Stimulated activated CD4-positive, alpha-beta T cell treated with anti-CD3 and anti-CD28 coated beads, Interleukin-2, amount 100 ng/mL, for 4 hours (primary cell): ENCODE results near the gene SKAP1.

Source experiments
- DNase-seq: peaks from one replicate; pipeline ENCODE4 v3.0.0-alpha.2; 2020; ENCODE audit warnings: low read depth

The SKAP1 gene

GRCh38 chr17:48144231-48144630 lies 285.8 kb downstream of the SKAP1 start:
- no peak for DNase-seq

- DNase-seq: no peak
Observed at GRCh38 chr17:48143629-48144028, 286.4 kb downstream of the SKAP1 start.

- no peak for DNase-seq
Observed at GRCh38 chr17:48139944-48140343, 290.1 kb downstream of the SKAP1 start.

GRCh38 chr17:48137656-48138055 lies 292.4 kb downstream of the SKAP1 start:
- no peak for DNase-seq

- no peak for DNase-seq
Observed at GRCh38 chr17:48134912-48135480, 295.0 kb downstream of the SKAP1 start.

- DNase-seq: no peak
Observed at GRCh38 chr17:48132385-48132784, 297.6 kb downstream of the SKAP1 start.

GRCh38 chr17:48131216-48131824 lies 298.7 kb downstream of the SKAP1 start:
- DNase-seq: peak; percentile 48

GRCh38 chr17:48129981-48130380 lies 300.0 kb downstream of the SKAP1 start:
- no peak for DNase-seq

- DNase-seq: no peak
Observed at GRCh38 chr17:48128400-48128799, 301.6 kb downstream of the SKAP1 start.

- DNase-seq: no peak
Observed at GRCh38 chr17:48127371-48128051, 302.5 kb downstream of the SKAP1 start.

GRCh38 chr17:48126532-48126850 lies 303.5 kb downstream of the SKAP1 start:
- no peak for DNase-seq

GRCh38 chr17:48125829-48126531 lies 304.0 kb downstream of the SKAP1 start:
- no peak for DNase-seq

- no peak for DNase-seq
Observed at GRCh38 chr17:48123776-48124388, 306.1 kb downstream of the SKAP1 start.

- DNase-seq: no peak
Observed at GRCh38 chr17:48123111-48123510, 306.9 kb downstream of the SKAP1 start.

- DNase-seq: no peak
Observed at GRCh38 chr17:48122665-48123045, 307.4 kb downstream of the SKAP1 start.

- DNase-seq: no peak
Observed at GRCh38 chr17:48121923-48122664, 307.9 kb downstream of the SKAP1 start.

GRCh38 chr17:48113201-48113676 lies 316.8 kb downstream of the SKAP1 start:
- DNase-seq: no peak

GRCh38 chr17:48111937-48112241 lies 318.1 kb downstream of the SKAP1 start:
- DNase-seq: no peak

- DNase-seq: no peak
Observed at GRCh38 chr17:48110761-48111160, 319.3 kb downstream of the SKAP1 start.

- peak; percentile 97 for DNase-seq
Observed at GRCh38 chr17:48107137-48108055, 322.6 kb downstream of the SKAP1 start, which contains the start of gene SNX11. Gene SNX11, plus strand, starts transcription at chr17:48107766. Its CDS starts 4,278 bp downstream, at chr17:48112044.

GRCh38 chr17:48106802-48107136 lies 323.2 kb downstream of the SKAP1 start:
- DNase-seq: no peak
